Keratinocyte (primary cell): Measurements from ENCODE around the gene GYPA. TPM values are rescaled to one million over a fixed set of nuclear protein-coding genes. Genes with fewer than 3 reads are reported as not detected.

ENCODE experiments used
- DNase-seq: peaks from one replicate; pipeline ENCODE4 v3.0.0-alpha.2; 2011; ENCODE audit warnings: low read depth, missing footprints, low spot score
- FAIRE-seq: peaks from 2 replicates; lab custom pipeline; 2011; peaks lifted over from hg19 to GRCh38; lab: Jason Lieb, UNC
- H2AFZ ChIP-seq: 2 replicates; pipeline ENCODE4 v1.6.0; 2012; ENCODE audit warnings: low read length, control low read depth, inconsistent platforms; ENCODE audit not compliant: control insufficient read depth
- H3K27ac ChIP-seq: 2 replicates; pipeline ENCODE4 v1.5.1; 2011; ENCODE audit warnings: low read length; ENCODE audit not compliant: control insufficient read depth, insufficient read depth
- H3K27me3 ChIP-seq: 3 replicates; pipeline ENCODE4 v1.6.0; 2011; ENCODE audit warnings: low read length; ENCODE audit not compliant: control insufficient read depth, insufficient read depth; ENCODE audit errors: extremely low read depth
- H3K36me3 ChIP-seq, 2 experiments: 2 replicates in 1 of 2; 3 replicates in 1 of 2; pipeline ENCODE4 v1.5.1; 2011; ENCODE audit warnings: low read length in 2 of 2, mild to moderate bottlenecking in 1 of 2; ENCODE audit not compliant: control insufficient read depth in 2 of 2, insufficient read depth in 2 of 2; ENCODE audit errors: extremely low read depth in 1 of 2
- H3K4me1 ChIP-seq: 3 replicates; pipeline ENCODE4 v1.5.1; 2011; ENCODE audit warnings: low read length; ENCODE audit not compliant: control insufficient read depth, insufficient read depth; ENCODE audit errors: extremely low read depth
- H3K4me2 ChIP-seq: 3 replicates; pipeline ENCODE4 v1.6.0; 2011; ENCODE audit warnings: low read depth, low read length; ENCODE audit not compliant: control insufficient read depth, insufficient read depth; ENCODE audit errors: extremely low read depth
- H3K4me3 ChIP-seq, 3 experiments: fragments of 200-600 bp in 1 of 3; sonication (generic) in 1 of 3; 2 replicates in 2 of 3; 3 replicates in 1 of 3; pipeline ENCODE4 v1.5.1; 2011 to 2016; ENCODE audit warnings: low read length in 3 of 3, mild to moderate bottlenecking in 3 of 3, control low read depth in 2 of 3, inconsistent platforms in 1 of 3, low read depth in 1 of 3, mixed read lengths in 1 of 3, mixed run types in 1 of 3, moderate library complexity in 1 of 3; ENCODE audit not compliant: control insufficient read depth in 2 of 3, insufficient read depth in 2 of 3; ENCODE audit errors: extremely low read depth in 1 of 3
- H3K79me2 ChIP-seq: 2 replicates; pipeline ENCODE4 v1.6.0; 2012; ENCODE audit warnings: low read length; ENCODE audit not compliant: control insufficient read depth, insufficient read depth
- H3K9ac ChIP-seq: 3 replicates; pipeline ENCODE4 v1.6.0; 2011; ENCODE audit warnings: low read length; ENCODE audit not compliant: control insufficient read depth, insufficient read depth; ENCODE audit errors: extremely low read depth
- H3K9me1 ChIP-seq: 3 replicates; pipeline ENCODE4 v1.6.0; 2011; ENCODE audit warnings: low read length; ENCODE audit not compliant: control insufficient read depth, insufficient read depth; ENCODE audit errors: extremely low read depth
- H3K9me3 ChIP-seq: 2 replicates; pipeline ENCODE4 v1.5.1; 2012; ENCODE audit warnings: low read depth, low read length; ENCODE audit not compliant: control insufficient read depth
- H4K20me1 ChIP-seq: 3 replicates; pipeline ENCODE4 v1.6.0; 2011; ENCODE audit warnings: low read length; ENCODE audit not compliant: control insufficient read depth, insufficient read depth; ENCODE audit errors: extremely low read depth
- CTCF ChIP-seq, 3 experiments: IDR thresholded peaks in 1 of 3; conservative IDR thresholded peaks in 1 of 3; optimal IDR thresholded peaks in 1 of 3; 2 replicates in 2 of 3; 3 replicates in 1 of 3; pipeline versions ENCODE3 to v1.5.1; 2011; ENCODE audit warnings: low read length in 3 of 3, mild to moderate bottlenecking in 3 of 3, moderate library complexity in 2 of 3, control low read depth in 1 of 3, inconsistent platforms in 1 of 3; ENCODE audit not compliant: insufficient read depth in 2 of 3; ENCODE audit errors: extremely low read depth in 1 of 3
- EZH2 ChIP-seq: IDR thresholded peaks from one replicate; pipeline ENCODE4 v1.6.1; 2012; ENCODE audit warnings: inconsistent platforms, mild to moderate bottlenecking, low read length, moderate library complexity
- dilution Hi-C: fragments of 300-500 bp; cut with MboI; formaldehyde crosslinking; loops from one replicate; pipeline ENCODE4 v1.7.0; 2020; ENCODE audit warnings: low sequenced_read_pairs; ENCODE audit not compliant: extremely low pct_ligation_motif_present
- polyA plus RNA-seq, 5 experiments: library from polyadenylated mRNA; depleted of rRNA in 3 of 5; stranded (reverse) in 3 of 5; stranded (forward) in 1 of 5; unstranded in 1 of 5; fragments of >200 nt; gene quantifications; 1 replicate in 1 of 5; 2 replicates in 3 of 5; 3 replicates in 1 of 5; pipeline versions ENCODE4 v1.2.1 to v1.2.3, GENCODE V29; 2011 to 2012; ENCODE audit warnings: missing spikeins in 2 of 5, low read depth in 1 of 5, low replicate concordance in 1 of 5

GYPA gene
- polyA plus RNA-seq, 1 donor (not counting 4 experiments of a cell fraction or from before 2014, with no cell fraction given) = not detected

- dilution Hi-C loops = no loop called here
- Histone ChIP-seq H3K9me1 (no peaks in the 10 kb centered on the region), H2AFZ (no peak overlapping the region), H3K27me3 (no peaks in the 10 kb centered on the region), H3K4me3 (no peak overlapping the region), H3K79me2 (no peaks in the 10 kb centered on the region), H3K4me1 (no peaks in the 10 kb centered on the region), H3K36me3 (no peaks in the 10 kb centered on the region), H3K4me2 (no peak overlapping the region), H3K9ac (no peak overlapping the region), H3K27ac (no peak overlapping the region), H4K20me1 (no peaks in the 10 kb centered on the region), H3K9me3 (no peaks in the 10 kb centered on the region)
- DNase-seq = no peak
- TF ChIP-seq CTCF (optimal IDR thresholded peaks at IDR 0.05 in 1 of 3, IDR thresholded peaks at IDR 0.05 in 1 of 3, conservative IDR thresholded peaks at IDR 0.05 in 1 of 3; ENCODE audit: extremely low read depth in 1 of 3, insufficient read depth in 2 of 3, low read length in 3 of 3) = no peak
- TF ChIP-seq EZH2 = no peak
- FAIRE-seq = no peak
Measured at GRCh38 chr4:144189121-144189520, 48.6 kb upstream of the GYPA start.

- DNase-seq = no peak
- Histone ChIP-seq H2AFZ (no peak overlapping the region), H3K27me3 (no peaks in the 10 kb centered on the region), H3K4me3 (no peak overlapping the region), H3K4me1 (no peaks in the 10 kb centered on the region), H3K4me2 (no peak overlapping the region), H3K9me3 (no peaks in the 10 kb centered on the region), H3K27ac (no peak overlapping the region), H3K9me1 (no peaks in the 10 kb centered on the region), H3K9ac (no peak overlapping the region), H3K79me2 (no peaks in the 10 kb centered on the region), H3K36me3 (no peaks in the 10 kb centered on the region), H4K20me1 (no peaks in the 10 kb centered on the region)
- dilution Hi-C loops = no loop called here
- no peak for FAIRE-seq
- no peak for TF ChIP-seq EZH2
- TF ChIP-seq CTCF (optimal IDR thresholded peaks at IDR 0.05 in 1 of 3, IDR thresholded peaks at IDR 0.05 in 1 of 3, conservative IDR thresholded peaks at IDR 0.05 in 1 of 3; ENCODE audit: extremely low read depth in 1 of 3, insufficient read depth in 2 of 3, low read length in 3 of 3) = no peak
Measured at GRCh38 chr4:144185086-144185485, 44.6 kb upstream of the GYPA start.
